NCI-H1930 (cell line): ENCODE results near the gene NRP1.
"Not testable (repeated sequence)": the region's sequence is repeated elsewhere in the genome, so short reads cannot be mapped to it uniquely, and the experiment has no call there.

ENCODE experiments used
- DNase-seq, 2 experiments: peaks; one replicate each; lab custom pipeline; 2025; lab: John Stamatoyannopoulos, UW

The NRP1 gene

GRCh38 chr10:33237736-33238624, 96.5 kb downstream of the NRP1 start:
- DNase-seq = no peak

DNA sequence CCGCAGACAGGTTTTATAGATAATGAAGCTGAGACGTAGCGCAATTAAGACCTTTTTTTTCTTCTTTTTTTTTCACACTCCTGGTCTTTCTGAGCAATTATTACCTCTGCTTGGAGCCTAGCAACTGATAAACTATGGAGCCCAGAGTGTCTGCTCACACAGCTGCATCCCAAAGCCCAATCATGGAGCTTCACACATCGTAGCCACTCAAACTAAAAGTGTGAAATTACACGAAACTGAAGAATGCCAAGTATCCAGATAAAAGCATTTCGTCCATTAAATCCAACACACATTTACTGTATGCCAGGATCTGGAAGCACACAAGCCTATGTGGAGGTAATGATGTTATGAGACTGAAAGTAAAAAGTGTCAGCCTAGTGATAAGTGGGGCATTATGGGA, 97.6 kb downstream of the NRP1 start:
- DNase-seq = no peak

DNA sequence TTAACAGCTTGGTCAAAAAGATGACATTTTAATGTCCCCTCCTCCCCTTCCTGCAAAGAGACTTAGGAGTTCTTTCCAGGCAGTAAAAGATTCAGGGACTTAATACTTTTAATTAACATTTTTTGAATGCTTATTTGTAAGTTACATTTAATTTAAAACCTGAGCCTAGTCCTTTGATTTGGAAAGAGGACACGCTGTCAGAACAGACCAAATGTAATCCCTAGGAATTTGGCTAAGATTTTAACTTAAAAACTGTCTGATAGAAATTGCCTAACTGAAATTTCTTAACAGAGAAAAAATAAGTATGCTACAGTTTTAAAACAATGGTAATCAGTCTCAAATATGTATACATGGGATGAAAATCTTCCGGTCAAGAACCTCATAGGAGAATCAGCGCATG, 98.5 kb downstream of the NRP1 start:
- no peak for DNase-seq

GRCh38 chr10:33235251-33235884, 99.1 kb downstream of the NRP1 start:
- DNase-seq = no peak

DNA sequence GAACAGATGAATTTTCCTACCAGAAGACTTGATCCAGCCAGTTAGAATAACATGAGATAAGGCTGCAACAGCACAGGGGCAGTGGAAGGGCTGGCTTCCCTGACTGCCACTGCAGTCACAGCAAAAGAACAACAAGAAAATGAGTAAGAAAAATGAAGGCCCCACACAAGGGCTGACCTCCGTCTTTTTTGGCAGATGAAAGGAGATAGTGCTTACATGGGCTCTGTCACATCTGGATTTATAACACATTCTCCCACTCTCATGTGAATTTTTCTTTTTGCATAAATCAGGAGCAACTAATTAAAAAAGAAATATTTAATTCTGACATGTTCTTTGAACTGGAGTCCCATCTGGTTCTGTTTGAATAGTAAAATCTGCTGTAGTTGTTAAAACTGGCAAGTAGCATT, 99.6 kb downstream of the NRP1 start:
- DNase-seq = no peak

- no peak for DNase-seq
Observed at GRCh38 chr10:33233635-33234034, 100.8 kb downstream of the NRP1 start.

DNA sequence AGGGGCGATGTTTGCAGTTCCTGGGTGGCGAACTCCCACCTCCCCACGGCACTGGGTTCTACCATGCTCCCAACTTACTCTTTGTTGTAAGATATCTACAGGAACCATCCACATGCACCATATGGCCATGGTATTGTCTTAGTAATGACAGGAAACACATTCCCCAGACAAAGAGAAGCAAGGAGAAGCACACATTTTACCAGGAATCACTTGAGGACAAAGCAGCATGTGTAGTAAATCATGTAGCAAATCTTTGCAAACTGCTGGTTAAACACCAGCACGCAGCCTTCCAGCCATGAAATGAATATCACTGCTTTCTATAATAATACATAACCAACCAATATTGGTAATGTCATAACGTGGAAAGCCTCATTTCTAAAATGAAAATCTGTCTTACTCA, 101.2 kb downstream of the NRP1 start:
- DNase-seq = no peak

- DNase-seq = no peak
Observed at GRCh38 chr10:33231621-33232350, 102.7 kb downstream of the NRP1 start.

DNA sequence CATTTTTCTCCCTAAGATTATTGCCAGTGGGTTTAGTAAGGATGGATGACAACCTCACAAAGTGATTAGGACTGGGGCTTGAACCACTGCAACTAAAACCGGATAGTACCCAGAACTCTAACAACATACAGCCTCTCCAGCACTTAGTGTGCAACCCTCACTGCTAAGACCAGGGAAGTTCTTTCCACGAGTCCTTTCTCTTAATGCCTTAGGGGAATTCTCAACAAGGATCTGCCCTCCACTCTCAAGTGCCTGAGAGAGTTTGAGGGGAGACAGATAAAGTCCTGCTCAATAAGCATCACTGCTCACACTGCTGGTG, 104.6 kb downstream of the NRP1 start:
- no peak for DNase-seq

GRCh38 chr10:33229252-33229948, 105.1 kb downstream of the NRP1 start:
- DNase-seq = no peak

DNA sequence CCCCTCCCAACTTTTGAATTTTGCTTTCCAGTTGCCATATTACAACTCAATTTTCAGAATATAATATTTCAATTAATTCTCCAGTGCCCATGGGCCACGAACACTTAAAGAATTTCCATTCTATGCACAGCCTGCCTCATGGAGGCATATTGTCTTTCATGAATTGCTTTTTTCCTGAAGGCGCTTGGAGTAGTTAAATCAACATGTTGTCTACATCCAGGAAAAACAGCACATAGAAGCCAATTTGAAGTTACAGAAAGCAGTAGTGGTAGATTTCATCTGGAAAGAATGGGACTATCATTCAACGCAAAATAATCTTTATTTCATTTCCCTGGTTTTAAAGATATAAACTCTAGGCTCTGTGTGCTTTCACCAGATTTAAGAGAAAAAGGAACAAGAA, 106.0 kb downstream of the NRP1 start:
- DNase-seq = no peak

DNA sequence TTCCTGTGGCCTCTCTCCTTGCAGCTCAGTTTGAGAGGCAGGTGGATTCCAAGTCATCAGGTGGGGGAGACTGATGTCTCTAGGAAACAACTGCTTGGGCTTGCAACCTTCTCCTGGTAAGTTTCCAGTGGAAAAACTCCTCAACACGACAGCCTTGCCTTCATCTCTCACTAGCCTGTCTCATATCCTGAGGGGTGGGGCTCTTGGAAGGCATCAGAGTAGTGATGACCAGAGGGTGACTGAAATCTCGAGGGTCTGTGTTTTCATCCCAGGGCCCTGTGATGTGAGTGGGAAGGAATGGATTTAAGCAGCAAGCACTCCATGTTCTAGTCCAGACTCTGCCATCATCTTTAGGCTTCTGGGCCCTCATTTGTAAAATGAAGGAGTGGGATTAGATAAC, 107.0 kb downstream of the NRP1 start:
- DNase-seq = no peak

DNA sequence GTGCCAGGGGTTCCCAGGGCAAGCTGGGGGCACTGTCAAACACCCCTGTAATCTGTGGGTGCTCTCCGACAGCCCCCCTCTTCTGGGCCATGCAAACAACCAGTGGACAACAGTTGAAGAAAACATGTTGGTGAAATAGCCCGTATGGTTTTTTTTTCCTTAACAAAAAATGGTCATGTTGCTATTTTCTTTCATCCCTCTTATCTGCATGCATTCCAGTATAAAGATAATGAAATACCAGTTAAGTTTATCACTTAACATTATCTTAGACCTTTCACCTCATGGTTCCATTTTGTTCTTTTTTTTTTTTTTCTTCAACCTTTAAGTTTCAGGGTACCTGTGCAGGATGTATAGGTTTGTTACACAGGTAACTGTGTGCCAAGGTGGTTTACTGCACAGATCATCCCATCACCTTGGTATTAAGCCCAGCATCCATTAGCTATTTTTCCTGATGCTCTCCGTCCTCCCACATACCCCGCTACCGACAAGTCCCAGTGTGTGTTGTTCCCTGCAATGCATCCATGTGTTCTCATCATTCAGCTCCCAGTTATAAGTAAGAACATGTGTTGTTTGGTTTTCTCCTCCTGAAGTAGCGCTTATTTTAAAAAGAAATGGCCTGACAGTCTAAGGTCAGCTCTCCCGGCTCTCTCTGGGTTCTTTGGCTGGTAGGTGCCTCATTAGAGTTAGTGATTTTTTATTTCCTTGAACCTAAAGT, 110.1 kb downstream of the NRP1 start:
- no peak for DNase-seq

- no peak for DNase-seq
Observed at GRCh38 chr10:33223326-33224000, 111.0 kb downstream of the NRP1 start.

- DNase-seq = not testable (repeated sequence)
Observed at GRCh38 chr10:33222304-33222703, 112.2 kb downstream of the NRP1 start.

DNA sequence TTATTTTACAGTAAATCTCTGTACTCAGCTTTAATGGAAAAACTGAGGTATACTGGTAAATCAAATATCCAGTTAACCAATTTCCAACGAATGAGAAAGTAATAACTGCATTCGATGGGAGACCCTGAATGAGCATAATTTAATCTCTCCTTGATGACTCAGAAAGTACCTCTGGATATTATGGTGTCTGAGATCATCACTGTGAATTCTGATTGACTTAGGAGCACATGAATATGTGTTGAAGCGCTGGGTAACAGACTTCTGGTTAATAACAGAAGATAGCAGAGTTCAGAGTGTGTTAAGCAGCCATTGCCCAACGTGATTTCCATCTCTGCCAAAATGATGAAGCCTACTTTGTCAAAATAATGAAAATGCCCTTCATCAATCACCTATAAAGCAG, 116.6 kb downstream of the NRP1 start:
- DNase-seq = no peak

DNA sequence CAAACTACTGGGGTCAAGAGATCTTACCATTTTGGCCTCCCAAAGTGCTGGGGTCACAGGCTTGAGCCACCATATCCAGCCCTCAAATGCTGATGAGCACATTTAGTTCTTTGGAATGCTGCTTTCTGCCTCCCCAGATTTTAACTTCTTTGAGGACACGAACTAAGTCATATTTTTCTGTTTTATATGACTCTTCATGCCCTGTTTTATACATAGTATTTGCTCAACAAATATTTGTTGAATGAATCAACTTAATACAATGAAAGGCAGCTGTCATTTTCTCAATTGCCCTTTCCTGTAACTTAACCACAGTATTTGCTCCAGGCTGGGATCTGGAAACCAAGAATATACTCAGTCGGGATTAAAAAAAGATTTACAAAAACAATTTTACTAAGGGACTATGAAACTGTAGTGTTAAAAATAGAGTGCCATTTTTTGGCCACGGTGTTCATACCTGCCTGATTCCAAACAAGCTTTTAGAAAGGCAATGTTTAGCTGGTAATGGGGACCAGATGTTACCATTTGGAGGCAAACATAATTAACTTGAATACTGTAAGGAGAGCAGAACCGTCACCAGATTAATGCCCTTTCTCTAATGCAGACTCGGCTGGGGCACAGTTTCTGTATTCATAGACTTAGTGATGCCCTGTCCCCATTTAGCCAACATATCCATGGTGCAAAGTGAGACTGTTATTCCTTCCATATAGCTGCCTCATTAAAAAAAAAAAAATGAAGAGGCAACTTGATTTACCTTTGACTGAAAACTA, 117.6 kb downstream of the NRP1 start:
- DNase-seq = peak; percentile 5 to 51

GRCh38 chr10:33215635-33216034, 118.8 kb downstream of the NRP1 start:
- no peak for DNase-seq

- DNase-seq = no peak
Observed at GRCh38 chr10:33215154-33215553, 119.3 kb downstream of the NRP1 start.

GRCh38 chr10:33214174-33214573, 120.3 kb downstream of the NRP1 start:
- DNase-seq = no peak
